HEK293 (cell line): ENCODE measurements around the gene CCDC9.

ENCODE experiments used
- FEZF1 ChIP-seq: fragments of 450-650 bp; formaldehyde crosslinking; IDR thresholded peaks from 2 replicates; pipeline ENCODE4 v1.5.1; 2016; ENCODE audit warnings: missing biosample characterization, missing genetic modification characterization
- KLF1 ChIP-seq: fragments of 450-650 bp; formaldehyde crosslinking; IDR thresholded peaks from 2 replicates; pipeline ENCODE4 v1.5.1; 2016; ENCODE audit warnings: missing biosample characterization, missing genetic modification characterization
- PRDM1 ChIP-seq: fragments of 450-650 bp; formaldehyde crosslinking; IDR thresholded peaks from 2 replicates; pipeline ENCODE4; 2016; ENCODE audit warnings: missing biosample characterization, missing genetic modification characterization
- REPIN1 ChIP-seq: fragments of 450-650 bp; formaldehyde crosslinking; IDR thresholded peaks from 2 replicates; pipeline ENCODE4 v1.5.1; 2017; ENCODE audit warnings: missing biosample characterization, missing genetic modification characterization, low read depth
- YY1 ChIP-seq: fragments of 450-650 bp; formaldehyde crosslinking; IDR thresholded peaks from 2 replicates; pipeline ENCODE4 v1.5.1; 2018; ENCODE audit warnings: missing biosample characterization, missing genetic modification characterization
- ZBTB20 ChIP-seq: fragments of 450-650 bp; formaldehyde crosslinking; IDR thresholded peaks from 2 replicates; pipeline ENCODE4 v1.5.1; 2016; ENCODE audit warnings: missing biosample characterization, missing genetic modification characterization
- ZFP3 ChIP-seq: fragments of 450-650 bp; formaldehyde crosslinking; IDR thresholded peaks from 2 replicates; pipeline ENCODE4 v1.5.1; 2016; ENCODE audit warnings: low read depth, missing biosample characterization, missing genetic modification characterization
- ZFP69B ChIP-seq: fragments of 450-650 bp; formaldehyde crosslinking; IDR thresholded peaks from 2 replicates; pipeline ENCODE4 v1.5.1; 2016; ENCODE audit warnings: missing biosample characterization, missing genetic modification characterization
- ZIC2 ChIP-seq: fragments of 450-650 bp; formaldehyde crosslinking; IDR thresholded peaks from 2 replicates; pipeline ENCODE4 v1.5.1; 2016; ENCODE audit warnings: missing biosample characterization, missing genetic modification characterization
- ZNF112 ChIP-seq: fragments of 450-650 bp; formaldehyde crosslinking; IDR thresholded peaks from 2 replicates; pipeline ENCODE4 v1.5.0; 2017; ENCODE audit warnings: missing biosample characterization, missing genetic modification characterization
- ZNF157 ChIP-seq: fragments of 450-650 bp; formaldehyde crosslinking; IDR thresholded peaks from 2 replicates; pipeline ENCODE4 v1.5.1; 2016; ENCODE audit warnings: missing biosample characterization, missing genetic modification characterization
- ZNF175 ChIP-seq: fragments of 450-650 bp; formaldehyde crosslinking; IDR thresholded peaks from 2 replicates; pipeline ENCODE4 v1.5.1; 2016; ENCODE audit warnings: missing biosample characterization, missing genetic modification characterization
- ZNF19 ChIP-seq: fragments of 450-650 bp; formaldehyde crosslinking; IDR thresholded peaks from 2 replicates; pipeline ENCODE4; 2016; ENCODE audit warnings: missing biosample characterization, missing genetic modification characterization, low read depth
- ZNF248 ChIP-seq: fragments of 450-650 bp; formaldehyde crosslinking; IDR thresholded peaks from 2 replicates; pipeline ENCODE4 v1.5.1; 2017; ENCODE audit warnings: missing biosample characterization, missing genetic modification characterization
- ZNF324 ChIP-seq: fragments of 450-650 bp; formaldehyde crosslinking; IDR thresholded peaks from 2 replicates; pipeline ENCODE4 v1.5.1; 2016; ENCODE audit warnings: missing biosample characterization, missing genetic modification characterization
- ZNF366 ChIP-seq: fragments of 450-650 bp; formaldehyde crosslinking; conservative IDR thresholded peaks from 2 replicates; pipeline ENCODE4 v1.5.1; 2016; ENCODE audit warnings: missing biosample characterization, missing genetic modification characterization
- ZNF521 ChIP-seq: fragments of 450-650 bp; formaldehyde crosslinking; IDR thresholded peaks from 2 replicates; pipeline ENCODE4 v1.5.1; 2017; ENCODE audit warnings: missing biosample characterization, mild to moderate bottlenecking, missing genetic modification characterization
- ZNF549 ChIP-seq: fragments of 450-650 bp; IDR thresholded peaks from 2 replicates; pipeline ENCODE4 v1.5.1; 2018; ENCODE audit warnings: missing biosample characterization, missing genetic modification characterization, mild to moderate bottlenecking, inconsistent platforms, moderate library complexity
- ZNF610 ChIP-seq: fragments of 450-650 bp; formaldehyde crosslinking; IDR thresholded peaks from 2 replicates; pipeline ENCODE4 v1.5.1; 2016; ENCODE audit warnings: missing biosample characterization, missing genetic modification characterization, borderline replicate concordance
- ZNF626 ChIP-seq: fragments of 450-650 bp; sonication (Bioruptor Pico); formaldehyde crosslinking; IDR thresholded peaks from 2 replicates; pipeline ENCODE4 v1.5.1; 2018; ENCODE audit warnings: missing biosample characterization, missing genetic modification characterization, inconsistent platforms
- ZNF670 ChIP-seq: fragments of 450-650 bp; formaldehyde crosslinking; IDR thresholded peaks from 2 replicates; pipeline ENCODE4 v1.5.1; 2016; ENCODE audit warnings: missing biosample characterization, missing genetic modification characterization, low read depth
- ZNF701 ChIP-seq: fragments of 450-650 bp; formaldehyde crosslinking; IDR thresholded peaks from 2 replicates; pipeline ENCODE4 v1.5.1; 2016; ENCODE audit warnings: missing biosample characterization, missing genetic modification characterization
- ZXDB ChIP-seq: fragments of 450-650 bp; formaldehyde crosslinking; IDR thresholded peaks from 2 replicates; pipeline ENCODE4 v1.5.1; 2016; ENCODE audit warnings: missing biosample characterization, missing genetic modification characterization
- TF ChIP-seq, protein P1 (sequence below): fragments of 450-650 bp; formaldehyde crosslinking; IDR thresholded peaks from 2 replicates; pipeline ENCODE4 v1.5.1; 2016; ENCODE audit warnings: missing biosample characterization, missing genetic modification characterization
- TF ChIP-seq, protein P2 (sequence below): fragments of 450-650 bp; formaldehyde crosslinking; optimal IDR thresholded peaks from 2 replicates; pipeline ENCODE3; 2016; ENCODE audit warnings: missing biosample characterization, mild to moderate bottlenecking, missing genetic modification characterization
- TF ChIP-seq, protein P3 (sequence below): fragments of 450-650 bp; formaldehyde crosslinking; IDR thresholded peaks from 2 replicates; pipeline ENCODE4 v1.5.1; 2016; ENCODE audit warnings: missing biosample characterization, missing genetic modification characterization, borderline replicate concordance
- TF ChIP-seq, protein P4 (sequence below): fragments of 450-650 bp; formaldehyde crosslinking; IDR thresholded peaks from 2 replicates; pipeline ENCODE4 v1.5.1; 2016; ENCODE audit warnings: missing biosample characterization, missing genetic modification characterization
- TF ChIP-seq, protein P5 (sequence below): fragments of 450-650 bp; formaldehyde crosslinking; IDR thresholded peaks from 2 replicates; pipeline ENCODE4 v1.5.1; 2016; ENCODE audit warnings: missing biosample characterization, missing genetic modification characterization

CCDC9 gene

DNA sequence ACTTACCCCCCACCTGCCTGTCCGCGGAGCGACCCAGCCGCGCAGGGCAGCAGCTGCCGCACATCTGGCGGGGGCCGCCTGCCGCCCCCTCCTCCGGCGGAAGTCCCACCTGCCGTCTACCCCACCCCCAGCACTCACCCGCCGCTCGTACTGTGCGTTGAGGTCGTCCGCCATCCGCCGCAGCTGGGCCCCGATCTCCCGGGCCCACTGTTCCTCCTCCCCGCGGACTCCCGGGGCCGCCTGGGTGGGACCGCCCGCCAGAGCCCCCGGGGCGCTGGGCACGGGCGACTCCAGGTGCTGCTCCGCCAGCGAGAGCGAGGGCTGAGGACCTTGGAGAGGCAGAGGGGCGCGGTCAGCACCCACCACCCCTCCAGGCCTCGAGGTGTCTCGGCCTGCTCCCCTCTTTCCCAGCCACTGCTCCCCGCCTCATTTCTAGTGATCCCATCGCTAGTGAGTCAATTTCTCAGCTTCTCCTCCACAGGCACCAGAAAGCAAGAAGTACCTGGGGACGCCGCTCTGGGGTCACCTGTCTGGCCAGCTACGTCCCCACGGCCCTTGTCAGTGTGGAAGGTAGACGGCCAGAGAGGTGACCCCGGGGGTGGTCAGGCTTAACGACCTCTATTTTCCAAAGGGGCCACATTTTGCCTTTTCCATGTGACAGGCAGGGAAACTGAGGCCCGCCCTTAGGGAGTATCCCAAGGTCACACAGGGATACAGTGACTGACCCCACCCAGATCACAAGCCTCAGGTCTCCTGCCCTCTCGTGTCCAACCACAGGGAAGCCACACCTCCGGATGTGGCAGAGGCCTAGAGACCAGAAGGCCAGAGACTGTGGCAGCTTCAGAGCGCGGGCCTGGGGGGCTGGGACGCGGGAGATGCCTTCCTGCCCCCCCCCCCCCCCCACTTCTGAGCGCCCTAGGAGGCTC lies 29.6 kb upstream of the CCDC9 start (continued):
- TF ChIP-seq, protein P1, sequence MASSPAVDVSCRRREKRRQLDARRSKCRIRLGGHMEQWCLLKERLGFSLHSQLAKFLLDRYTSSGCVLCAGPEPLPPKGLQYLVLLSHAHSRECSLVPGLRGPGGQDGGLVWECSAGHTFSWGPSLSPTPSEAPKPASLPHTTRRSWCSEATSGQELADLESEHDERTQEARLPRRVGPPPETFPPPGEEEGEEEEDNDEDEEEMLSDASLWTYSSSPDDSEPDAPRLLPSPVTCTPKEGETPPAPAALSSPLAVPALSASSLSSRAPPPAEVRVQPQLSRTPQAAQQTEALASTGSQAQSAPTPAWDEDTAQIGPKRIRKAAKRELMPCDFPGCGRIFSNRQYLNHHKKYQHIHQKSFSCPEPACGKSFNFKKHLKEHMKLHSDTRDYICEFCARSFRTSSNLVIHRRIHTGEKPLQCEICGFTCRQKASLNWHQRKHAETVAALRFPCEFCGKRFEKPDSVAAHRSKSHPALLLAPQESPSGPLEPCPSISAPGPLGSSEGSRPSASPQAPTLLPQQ = peak; percentile 97
- TF ChIP-seq ZNF19 (tag by site-specific recombination) (no peak), ZNF175 (no peak), ZBTB20 (tag by site-specific recombination) (peak; percentile 93), PRDM1 (tag by site-specific recombination) (no peak), ZNF157 (tag by site-specific recombination) (no peak), REPIN1 (tag by site-specific recombination) (no peak), ZNF366 (tag by site-specific recombination) (peak; percentile 41; the same call in 1 of the 2 replicates), ZNF112 (tag by site-specific recombination) (no peak), KLF1 (tag by site-specific recombination) (peak; percentile 77), ZNF248 (tag by site-specific recombination) (no peak), ZNF521 (tag by site-specific recombination) (no peak), ZNF610 (tag by site-specific recombination) (peak; percentile 56; the same call in 1 of the 2 replicates), ZIC2 (tag by site-specific recombination) (peak; percentile 94), FEZF1 (tag by site-specific recombination) (no peak), ZNF324 (tag by site-specific recombination) (no peak), ZNF701 (tag by site-specific recombination) (no peak), ZXDB (peak; percentile 42), ZFP69B (peak; percentile 95), ZNF626 (no peak), ZNF549 (tag by site-specific recombination) (no peak), ZNF670 (tag by site-specific recombination) (no peak), ZFP3 (tag by site-specific recombination) (no peak), YY1 (no peak)
- TF ChIP-seq, protein P2, sequence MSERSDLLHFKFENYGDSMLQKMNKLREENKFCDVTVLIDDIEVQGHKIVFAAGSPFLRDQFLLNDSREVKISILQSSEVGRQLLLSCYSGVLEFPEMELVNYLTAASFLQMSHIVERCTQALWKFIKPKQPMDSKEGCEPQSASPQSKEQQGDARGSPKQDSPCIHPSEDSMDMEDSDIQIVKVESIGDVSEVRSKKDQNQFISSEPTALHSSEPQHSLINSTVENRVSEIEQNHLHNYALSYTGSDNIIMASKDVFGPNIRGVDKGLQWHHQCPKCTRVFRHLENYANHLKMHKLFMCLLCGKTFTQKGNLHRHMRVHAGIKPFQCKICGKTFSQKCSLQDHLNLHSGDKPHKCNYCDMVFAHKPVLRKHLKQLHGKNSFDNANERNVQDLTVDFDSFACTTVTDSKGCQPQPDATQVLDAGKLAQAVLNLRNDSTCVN (tag by site-specific recombination) = peak; percentile 75
- TF ChIP-seq, protein P3, sequence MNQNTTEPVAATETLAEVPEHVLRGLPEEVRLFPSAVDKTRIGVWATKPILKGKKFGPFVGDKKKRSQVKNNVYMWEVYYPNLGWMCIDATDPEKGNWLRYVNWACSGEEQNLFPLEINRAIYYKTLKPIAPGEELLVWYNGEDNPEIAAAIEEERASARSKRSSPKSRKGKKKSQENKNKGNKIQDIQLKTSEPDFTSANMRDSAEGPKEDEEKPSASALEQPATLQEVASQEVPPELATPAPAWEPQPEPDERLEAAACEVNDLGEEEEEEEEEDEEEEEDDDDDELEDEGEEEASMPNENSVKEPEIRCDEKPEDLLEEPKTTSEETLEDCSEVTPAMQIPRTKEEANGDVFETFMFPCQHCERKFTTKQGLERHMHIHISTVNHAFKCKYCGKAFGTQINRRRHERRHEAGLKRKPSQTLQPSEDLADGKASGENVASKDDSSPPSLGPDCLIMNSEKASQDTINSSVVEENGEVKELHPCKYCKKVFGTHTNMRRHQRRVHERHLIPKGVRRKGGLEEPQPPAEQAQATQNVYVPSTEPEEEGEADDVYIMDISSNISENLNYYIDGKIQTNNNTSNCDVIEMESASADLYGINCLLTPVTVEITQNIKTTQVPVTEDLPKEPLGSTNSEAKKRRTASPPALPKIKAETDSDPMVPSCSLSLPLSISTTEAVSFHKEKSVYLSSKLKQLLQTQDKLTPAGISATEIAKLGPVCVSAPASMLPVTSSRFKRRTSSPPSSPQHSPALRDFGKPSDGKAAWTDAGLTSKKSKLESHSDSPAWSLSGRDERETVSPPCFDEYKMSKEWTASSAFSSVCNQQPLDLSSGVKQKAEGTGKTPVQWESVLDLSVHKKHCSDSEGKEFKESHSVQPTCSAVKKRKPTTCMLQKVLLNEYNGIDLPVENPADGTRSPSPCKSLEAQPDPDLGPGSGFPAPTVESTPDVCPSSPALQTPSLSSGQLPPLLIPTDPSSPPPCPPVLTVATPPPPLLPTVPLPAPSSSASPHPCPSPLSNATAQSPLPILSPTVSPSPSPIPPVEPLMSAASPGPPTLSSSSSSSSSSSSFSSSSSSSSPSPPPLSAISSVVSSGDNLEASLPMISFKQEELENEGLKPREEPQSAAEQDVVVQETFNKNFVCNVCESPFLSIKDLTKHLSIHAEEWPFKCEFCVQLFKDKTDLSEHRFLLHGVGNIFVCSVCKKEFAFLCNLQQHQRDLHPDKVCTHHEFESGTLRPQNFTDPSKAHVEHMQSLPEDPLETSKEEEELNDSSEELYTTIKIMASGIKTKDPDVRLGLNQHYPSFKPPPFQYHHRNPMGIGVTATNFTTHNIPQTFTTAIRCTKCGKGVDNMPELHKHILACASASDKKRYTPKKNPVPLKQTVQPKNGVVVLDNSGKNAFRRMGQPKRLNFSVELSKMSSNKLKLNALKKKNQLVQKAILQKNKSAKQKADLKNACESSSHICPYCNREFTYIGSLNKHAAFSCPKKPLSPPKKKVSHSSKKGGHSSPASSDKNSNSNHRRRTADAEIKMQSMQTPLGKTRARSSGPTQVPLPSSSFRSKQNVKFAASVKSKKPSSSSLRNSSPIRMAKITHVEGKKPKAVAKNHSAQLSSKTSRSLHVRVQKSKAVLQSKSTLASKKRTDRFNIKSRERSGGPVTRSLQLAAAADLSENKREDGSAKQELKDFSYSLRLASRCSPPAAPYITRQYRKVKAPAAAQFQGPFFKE (tag by site-specific recombination) = no peak
- TF ChIP-seq, protein P4, sequence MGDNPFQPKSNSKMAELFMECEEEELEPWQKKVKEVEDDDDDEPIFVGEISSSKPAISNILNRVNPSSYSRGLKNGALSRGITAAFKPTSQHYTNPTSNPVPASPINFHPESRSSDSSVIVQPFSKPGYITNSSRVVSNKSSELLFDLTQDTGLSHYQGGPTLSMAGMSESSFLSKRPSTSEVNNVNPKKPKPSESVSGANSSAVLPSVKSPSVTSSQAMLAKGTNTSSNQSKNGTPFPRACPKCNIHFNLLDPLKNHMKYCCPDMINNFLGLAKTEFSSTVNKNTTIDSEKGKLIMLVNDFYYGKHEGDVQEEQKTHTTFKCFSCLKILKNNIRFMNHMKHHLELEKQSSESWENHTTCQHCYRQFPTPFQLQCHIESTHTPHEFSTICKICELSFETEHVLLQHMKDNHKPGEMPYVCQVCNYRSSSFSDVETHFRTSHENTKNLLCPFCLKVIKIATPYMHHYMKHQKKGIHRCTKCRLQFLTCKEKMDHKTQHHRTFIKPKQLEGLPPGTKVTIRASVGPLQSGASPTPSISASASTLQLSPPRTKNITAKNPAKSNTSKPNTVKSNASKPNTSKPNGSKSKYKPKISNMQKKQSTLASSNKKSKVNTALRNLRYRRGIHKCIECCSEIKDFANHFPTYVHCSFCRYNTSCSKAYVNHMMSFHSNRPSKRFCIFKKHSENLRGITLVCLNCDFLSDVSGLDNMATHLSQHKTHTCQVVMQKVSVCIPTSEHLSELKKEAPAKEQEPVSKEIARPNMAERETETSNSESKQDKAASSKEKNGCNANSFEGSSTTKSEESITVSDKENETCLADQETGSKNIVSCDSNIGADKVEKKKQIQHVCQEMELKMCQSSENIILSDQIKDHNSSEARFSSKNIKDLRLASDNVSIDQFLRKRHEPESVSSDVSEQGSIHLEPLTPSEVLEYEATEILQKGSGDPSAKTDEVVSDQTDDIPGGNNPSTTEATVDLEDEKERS (tag by site-specific recombination) = no peak
- TF ChIP-seq, protein P5, sequence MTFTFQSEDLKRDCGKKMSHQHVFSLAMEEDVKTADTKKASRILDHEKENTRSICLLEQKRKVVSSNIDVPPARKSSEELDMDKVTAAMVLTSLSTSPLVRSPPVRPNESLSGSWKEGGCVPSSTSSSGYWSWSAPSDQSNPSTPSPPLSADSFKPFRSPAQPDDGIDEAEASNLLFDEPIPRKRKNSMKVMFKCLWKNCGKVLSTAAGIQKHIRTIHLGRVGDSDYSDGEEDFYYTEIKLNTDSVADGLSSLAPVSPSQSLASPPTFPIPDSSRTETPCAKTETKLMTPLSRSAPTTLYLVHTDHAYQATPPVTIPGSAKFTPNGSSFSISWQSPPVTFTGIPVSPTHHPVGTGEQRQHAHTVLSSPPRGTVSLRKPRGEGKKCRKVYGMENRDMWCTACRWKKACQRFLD = no peak
